Measurements from ENCODE around the gene EPG5.

Gene EPG5, protein sequence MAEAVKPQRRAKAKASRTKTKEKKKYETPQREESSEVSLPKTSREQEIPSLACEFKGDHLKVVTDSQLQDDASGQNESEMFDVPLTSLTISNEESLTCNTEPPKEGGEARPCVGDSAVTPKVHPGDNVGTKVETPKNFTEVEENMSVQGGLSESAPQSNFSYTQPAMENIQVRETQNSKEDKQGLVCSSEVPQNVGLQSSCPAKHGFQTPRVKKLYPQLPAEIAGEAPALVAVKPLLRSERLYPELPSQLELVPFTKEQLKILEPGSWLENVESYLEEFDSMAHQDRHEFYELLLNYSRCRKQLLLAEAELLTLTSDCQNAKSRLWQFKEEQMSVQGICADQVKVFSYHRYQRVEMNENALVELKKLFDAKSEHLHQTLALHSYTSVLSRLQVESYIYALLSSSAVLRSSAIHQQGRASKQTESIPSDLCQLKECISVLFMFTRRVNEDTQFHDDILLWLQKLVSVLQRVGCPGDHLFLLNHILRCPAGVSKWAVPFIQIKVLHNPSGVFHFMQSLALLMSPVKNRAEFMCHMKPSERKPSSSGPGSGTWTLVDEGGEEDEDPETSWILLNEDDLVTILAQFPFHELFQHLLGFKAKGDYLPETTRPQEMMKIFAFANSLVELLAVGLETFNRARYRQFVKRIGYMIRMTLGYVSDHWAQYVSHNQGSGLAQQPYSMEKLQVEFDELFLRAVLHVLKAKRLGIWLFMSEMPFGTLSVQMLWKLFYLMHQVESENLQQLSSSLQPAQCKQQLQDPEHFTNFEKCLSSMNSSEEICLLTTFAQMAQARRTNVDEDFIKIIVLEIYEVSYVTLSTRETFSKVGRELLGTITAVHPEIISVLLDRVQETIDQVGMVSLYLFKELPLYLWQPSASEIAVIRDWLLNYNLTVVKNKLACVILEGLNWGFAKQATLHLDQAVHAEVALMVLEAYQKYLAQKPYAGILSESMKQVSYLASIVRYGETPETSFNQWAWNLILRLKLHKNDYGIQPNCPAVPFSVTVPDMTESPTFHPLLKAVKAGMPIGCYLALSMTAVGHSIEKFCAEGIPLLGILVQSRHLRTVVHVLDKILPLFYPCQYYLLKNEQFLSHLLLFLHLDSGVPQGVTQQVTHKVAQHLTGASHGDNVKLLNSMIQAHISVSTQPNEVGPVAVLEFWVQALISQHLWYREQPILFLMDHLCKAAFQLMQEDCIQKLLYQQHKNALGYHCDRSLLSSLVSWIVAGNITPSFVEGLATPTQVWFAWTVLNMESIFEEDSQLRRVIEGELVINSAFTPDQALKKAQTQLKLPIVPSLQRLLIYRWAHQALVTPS (N-terminal part only)

DNA sequence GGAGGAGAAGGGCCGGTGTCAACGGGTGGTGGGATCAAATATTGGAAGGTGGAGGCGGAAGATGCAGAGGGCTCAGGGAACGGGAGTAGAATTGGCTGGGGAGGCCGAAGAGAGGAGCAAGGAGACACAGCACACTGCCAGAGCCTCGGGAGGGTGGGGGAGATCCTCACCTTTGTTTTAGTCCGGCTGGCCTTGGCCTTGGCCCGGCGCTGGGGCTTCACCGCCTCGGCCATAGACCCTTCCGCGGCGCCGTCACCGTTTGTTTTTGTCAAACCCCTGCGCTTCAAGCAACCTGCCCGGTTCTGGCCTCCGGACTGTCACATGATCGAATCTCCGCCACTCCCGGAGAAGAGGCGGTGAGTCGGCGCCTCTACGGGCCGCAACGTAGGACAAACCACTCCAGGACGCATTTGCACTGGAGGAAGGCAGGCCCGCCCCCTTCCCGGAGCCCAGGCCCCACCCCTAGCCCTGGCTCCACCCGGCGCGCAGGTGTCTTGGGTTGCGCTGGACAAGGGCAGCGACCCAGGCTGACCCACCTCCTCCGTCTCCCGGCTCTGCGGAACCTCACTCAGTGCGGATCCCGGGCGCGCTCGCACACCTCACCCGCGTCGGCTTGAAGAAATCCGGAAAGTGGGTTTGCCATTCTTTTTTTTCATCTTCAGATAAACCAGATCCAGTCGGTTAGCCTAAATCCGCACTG lies at the start of gene EPG5:
Gene EPG5 (minus strand): TSS at position 323 of the 700 bp plus-strand sequence. CDS start 90 bp downstream, at position 233.
- peaks cover 16% of the 10 kb centered on the region for H3K36me3 Mint-ChIP-seq (ENCODE audit: low read depth)
- peaks cover 6% of the 10 kb centered on the region for H3K27me3 Mint-ChIP-seq (ENCODE audit: low read depth)
- H3K4me1 Mint-ChIP-seq (ENCODE audit: low read depth), result peaks cover 28% of the 10 kb centered on the region
- H3K4me3 Mint-ChIP-seq, result peak within 1 kb of the TSS; percentile 93
- peak within 1 kb of the TSS; percentile 84 for H3K27ac Mint-ChIP-seq
- no peaks in the 10 kb centered on the region for H3K9me3 Mint-ChIP-seq

DNA sequence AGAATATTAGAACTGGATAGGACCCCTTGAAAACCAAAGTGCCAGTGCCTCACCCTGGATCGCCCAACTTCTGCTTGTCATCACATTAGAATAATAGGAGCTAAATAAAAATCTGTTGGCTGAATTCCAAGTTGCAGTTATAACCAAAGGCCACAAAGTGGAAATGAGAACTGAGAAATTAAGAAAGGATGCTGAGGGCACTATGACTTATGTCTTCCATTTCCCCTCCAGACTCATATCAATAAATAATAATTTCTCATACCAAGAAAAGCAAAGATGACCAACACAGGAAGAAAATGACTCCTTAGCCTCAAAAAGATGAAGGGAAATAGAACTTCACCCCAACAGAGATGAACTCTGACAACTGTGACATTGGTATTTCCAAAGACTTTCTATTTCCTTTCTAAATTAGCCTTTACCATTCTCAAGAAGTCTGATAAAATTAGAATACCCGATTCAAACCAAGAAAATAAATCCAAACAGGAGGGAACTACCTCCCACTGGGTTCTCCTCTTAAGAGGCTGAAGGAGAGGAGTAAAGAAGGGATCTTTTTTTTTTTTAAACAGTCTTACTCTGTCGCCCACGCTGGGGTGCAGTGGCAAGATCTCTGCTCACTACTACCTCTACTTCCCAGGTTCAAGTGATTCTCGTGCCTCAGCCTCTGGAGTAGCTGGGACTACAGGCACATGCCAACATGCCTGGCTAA lies 46.5 kb upstream of the EPG5 start:
- peaks cover 8% of the 10 kb centered on the region for H3K36me3 Mint-ChIP-seq (ENCODE audit: low read depth)
- no peaks in the 10 kb centered on the region for H3K9me3 Mint-ChIP-seq
- H3K4me1 Mint-ChIP-seq (ENCODE audit: low read depth), result peaks cover 5% of the 10 kb centered on the region
- no peak overlapping the region for H3K4me3 Mint-ChIP-seq
- no peaks in the 10 kb centered on the region for H3K27me3 Mint-ChIP-seq (ENCODE audit: low read depth)
- no peak overlapping the region for H3K27ac Mint-ChIP-seq

DNA sequence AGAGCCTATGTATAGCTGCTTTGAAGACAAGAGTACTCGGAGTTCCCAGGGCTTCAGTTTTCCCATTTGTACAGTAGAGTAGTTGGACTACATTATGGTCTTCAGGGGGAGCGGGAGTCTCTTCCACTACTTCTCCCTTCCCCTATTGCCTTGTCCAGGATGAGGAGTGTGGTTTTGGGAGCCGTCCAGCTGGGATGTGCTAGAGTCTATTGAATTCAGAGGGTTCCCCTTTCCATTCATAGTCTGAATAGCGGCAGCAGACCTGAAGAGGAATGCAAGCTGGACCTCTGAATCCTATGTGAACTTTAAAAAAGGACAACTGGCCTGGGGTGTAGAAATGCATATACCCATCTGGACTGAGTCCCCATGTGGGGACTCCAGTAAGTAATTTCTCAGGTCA lies 43.5 kb upstream of the EPG5 start:
- Mint-ChIP-seq H3K27ac (no peak overlapping the region), H3K4me3 (no peak overlapping the region), H3K36me3 (ENCODE audit: low read depth) (peaks cover 8% of the 10 kb centered on the region), H3K9me3 (no peaks in the 10 kb centered on the region), H3K27me3 (ENCODE audit: low read depth) (no peaks in the 10 kb centered on the region), H3K4me1 (ENCODE audit: low read depth) (peaks cover 5% of the 10 kb centered on the region)

DNA sequence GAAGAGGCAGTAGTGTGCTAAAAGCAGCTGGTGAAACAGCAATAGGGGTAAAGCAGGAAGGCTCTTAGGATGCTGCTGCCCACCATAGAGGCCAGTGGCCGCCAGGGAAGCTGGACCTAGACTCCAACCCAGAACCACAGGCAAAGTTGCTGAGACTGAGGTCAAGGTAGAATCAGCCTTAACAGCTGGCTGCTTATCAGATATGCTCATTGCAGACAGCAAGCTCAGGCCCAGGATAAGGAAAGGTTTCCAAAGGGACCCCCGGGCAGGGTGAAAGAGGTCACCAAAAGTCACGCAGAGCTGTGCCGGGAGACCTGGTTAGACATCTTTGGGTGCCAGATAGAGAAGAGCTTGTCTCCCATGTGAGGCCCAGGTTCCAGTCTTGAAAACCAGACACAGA lies 42.9 kb upstream of the EPG5 start:
- H3K4me1 Mint-ChIP-seq (ENCODE audit: low read depth), result peaks cover 5% of the 10 kb centered on the region
- no peaks in the 10 kb centered on the region for H3K9me3 Mint-ChIP-seq
- no peak overlapping the region for H3K4me3 Mint-ChIP-seq
- H3K27me3 Mint-ChIP-seq (ENCODE audit: low read depth), result no peaks in the 10 kb centered on the region
- peaks cover 8% of the 10 kb centered on the region for H3K36me3 Mint-ChIP-seq (ENCODE audit: low read depth)
- no peak overlapping the region for H3K27ac Mint-ChIP-seq

DNA sequence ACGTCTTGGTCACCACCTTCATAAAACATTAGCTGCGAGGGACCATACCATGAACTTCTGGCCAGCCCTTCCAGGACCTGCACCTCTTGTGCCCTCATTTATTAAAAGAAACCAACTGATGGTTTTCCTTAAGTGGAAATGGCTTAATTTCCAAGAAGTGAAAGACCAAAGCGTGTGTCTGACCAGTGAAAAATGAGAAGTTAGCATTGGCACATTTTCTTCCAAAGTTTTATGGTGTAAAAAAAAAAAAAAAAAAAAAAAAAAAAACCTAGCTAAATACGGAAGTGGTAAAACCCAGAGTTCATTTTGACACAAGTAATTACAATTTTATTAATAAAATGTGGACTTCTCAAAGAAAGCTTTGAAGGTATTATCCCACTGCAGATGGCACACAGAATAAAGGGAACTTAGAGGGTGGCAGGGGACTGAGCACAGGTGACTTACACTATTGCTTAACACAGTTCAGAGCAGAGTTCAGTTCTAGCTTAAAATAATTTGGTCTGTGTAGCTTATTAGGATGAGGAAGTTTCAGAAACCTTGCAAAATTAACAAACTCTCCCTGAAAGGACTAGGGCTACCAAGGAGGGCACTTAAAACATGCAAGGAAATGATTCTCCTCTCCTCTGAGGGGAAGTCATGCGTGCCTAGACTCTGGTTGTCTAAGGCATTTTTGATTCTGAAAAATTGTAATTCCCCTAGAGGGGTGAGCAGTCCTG lies 42.2 kb upstream of the EPG5 start:
- H3K27me3 Mint-ChIP-seq (ENCODE audit: low read depth), result no peaks in the 10 kb centered on the region
- peaks cover 8% of the 10 kb centered on the region for H3K36me3 Mint-ChIP-seq (ENCODE audit: low read depth)
- no peak overlapping the region for H3K4me3 Mint-ChIP-seq
- no peak overlapping the region for H3K27ac Mint-ChIP-seq
- peaks cover 5% of the 10 kb centered on the region for H3K4me1 Mint-ChIP-seq (ENCODE audit: low read depth)
- no peaks in the 10 kb centered on the region for H3K9me3 Mint-ChIP-seq

DNA sequence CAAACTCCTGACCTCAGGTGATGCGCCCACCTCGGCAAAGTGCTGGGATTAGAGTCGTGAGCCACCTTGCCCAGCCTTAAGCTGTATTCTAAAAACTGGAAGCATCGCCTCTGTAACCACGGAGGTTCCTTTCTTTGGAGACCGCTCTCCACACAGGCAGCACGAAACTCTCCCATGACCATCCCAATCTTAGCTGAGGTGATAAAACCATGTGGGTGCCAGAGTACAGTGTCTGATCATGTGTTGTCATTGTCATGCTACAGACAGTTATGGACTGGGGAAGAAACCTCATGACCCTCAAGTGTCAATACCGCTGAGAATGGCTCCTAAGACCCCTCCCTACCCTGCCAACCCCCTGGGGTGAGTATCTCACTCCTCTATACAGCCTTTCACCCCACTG lies 41.4 kb upstream of the EPG5 start:
- Mint-ChIP-seq H3K4me1 (ENCODE audit: low read depth) (peaks cover 2% of the 10 kb centered on the region), H3K36me3 (ENCODE audit: low read depth) (peaks cover 8% of the 10 kb centered on the region), H3K27ac (no peak overlapping the region), H3K27me3 (ENCODE audit: low read depth) (no peaks in the 10 kb centered on the region), H3K4me3 (no peak overlapping the region), H3K9me3 (no peaks in the 10 kb centered on the region)

DNA sequence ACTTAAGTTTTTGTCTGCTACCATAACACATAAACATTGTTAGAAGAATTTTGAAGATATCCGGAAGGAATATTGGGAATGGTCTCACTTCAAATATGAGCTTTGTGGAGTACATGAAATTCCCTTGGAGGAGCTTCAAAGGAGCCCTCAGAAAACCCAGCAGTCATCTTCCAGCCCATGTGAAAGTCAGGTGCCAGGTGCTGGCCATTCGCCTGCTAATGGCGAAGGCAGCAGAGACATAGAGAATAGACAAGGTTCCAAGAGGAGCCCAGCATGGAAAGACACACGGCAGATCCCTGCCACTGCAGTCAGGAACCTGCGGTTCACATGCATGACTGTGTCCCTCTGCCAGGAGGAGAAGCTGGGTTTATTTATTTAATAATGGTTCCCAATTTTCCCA lies 40.0 kb upstream of the EPG5 start:
- peaks cover 3% of the 10 kb centered on the region for H3K9me3 Mint-ChIP-seq
- H3K27me3 Mint-ChIP-seq (ENCODE audit: low read depth), result peaks cover 8% of the 10 kb centered on the region
- H3K4me3 Mint-ChIP-seq, result no peak overlapping the region
- H3K27ac Mint-ChIP-seq, result no peak overlapping the region
- peaks cover 8% of the 10 kb centered on the region for H3K36me3 Mint-ChIP-seq (ENCODE audit: low read depth)
- no peaks in the 10 kb centered on the region for H3K4me1 Mint-ChIP-seq (ENCODE audit: low read depth)

DNA sequence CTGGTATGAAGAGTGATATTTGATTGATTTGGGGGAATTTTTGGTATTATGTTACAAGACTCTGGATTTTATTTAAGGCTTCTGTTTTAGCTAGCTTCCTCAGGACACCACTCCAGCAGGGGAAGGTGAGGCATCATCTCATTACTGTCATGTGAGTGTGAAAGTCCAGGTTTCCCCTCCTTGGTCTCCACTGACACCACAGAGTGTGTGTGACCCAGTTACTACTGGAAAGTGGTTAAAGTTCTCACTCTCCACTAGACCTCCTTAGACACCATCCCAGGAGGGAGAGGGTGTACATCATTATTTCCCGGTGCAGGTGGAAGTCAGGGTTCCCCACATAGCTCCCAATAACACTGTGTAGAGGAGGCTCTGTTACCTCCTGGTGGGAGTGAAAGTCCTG lies 35.8 kb upstream of the EPG5 start:
- Mint-ChIP-seq H3K27me3 (ENCODE audit: low read depth) (peaks cover 11% of the 10 kb centered on the region), H3K27ac (no peak overlapping the region), H3K4me1 (ENCODE audit: low read depth) (peaks cover 20% of the 10 kb centered on the region), H3K9me3 (peaks cover 6% of the 10 kb centered on the region), H3K36me3 (ENCODE audit: low read depth) (no peaks in the 10 kb centered on the region), H3K4me3 (no peak overlapping the region)

DNA sequence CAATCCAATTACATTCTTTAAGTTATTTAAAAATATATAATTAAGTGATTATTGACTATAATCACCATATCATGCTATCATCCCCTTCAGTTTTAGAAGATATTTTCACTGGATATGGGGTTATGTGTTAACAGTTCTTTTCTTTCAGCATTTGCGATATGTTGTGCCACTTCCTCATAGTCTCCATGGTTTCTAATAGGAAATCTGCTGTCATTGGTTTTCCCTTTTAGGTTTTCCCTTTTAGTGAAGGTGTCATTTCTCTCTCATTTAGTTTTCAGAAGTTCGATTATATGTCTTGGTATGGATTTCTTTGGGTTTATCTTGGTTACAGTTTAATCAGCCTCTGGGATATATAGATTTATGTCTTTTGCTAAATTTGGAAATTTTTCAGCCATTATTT lies 34.8 kb upstream of the EPG5 start:
- Mint-ChIP-seq H3K4me3 (no peak overlapping the region), H3K27ac (no peak overlapping the region), H3K27me3 (ENCODE audit: low read depth) (peaks cover 11% of the 10 kb centered on the region), H3K36me3 (ENCODE audit: low read depth) (no peaks in the 10 kb centered on the region), H3K4me1 (ENCODE audit: low read depth) (peaks cover 23% of the 10 kb centered on the region), H3K9me3 (peaks cover 6% of the 10 kb centered on the region)

DNA sequence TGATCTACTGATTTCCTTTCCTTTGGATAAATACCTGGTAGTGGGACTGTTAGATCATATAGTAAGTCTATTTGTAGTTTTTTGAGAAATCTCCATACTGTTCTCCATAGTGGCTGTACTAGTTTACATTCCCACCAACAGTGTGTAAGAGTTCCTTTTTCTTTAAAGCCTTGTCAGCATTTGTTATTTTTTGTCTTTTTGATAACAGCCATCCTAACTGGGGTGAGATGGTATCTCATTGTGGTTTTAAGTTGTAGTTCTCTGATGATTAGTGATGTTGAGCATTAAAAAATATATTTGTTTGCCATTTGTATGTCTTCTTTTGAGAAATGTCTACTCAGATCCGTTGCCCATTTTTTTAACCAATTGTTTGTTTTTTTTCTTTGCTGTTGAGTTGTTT lies 33.9 kb upstream of the EPG5 start:
- Mint-ChIP-seq H3K4me1 (ENCODE audit: low read depth) (peaks cover 23% of the 10 kb centered on the region), H3K9me3 (peaks cover 6% of the 10 kb centered on the region), H3K27me3 (ENCODE audit: low read depth) (peaks cover 11% of the 10 kb centered on the region), H3K4me3 (no peak overlapping the region), H3K36me3 (ENCODE audit: low read depth) (no peaks in the 10 kb centered on the region), H3K27ac (no peak overlapping the region)

DNA sequence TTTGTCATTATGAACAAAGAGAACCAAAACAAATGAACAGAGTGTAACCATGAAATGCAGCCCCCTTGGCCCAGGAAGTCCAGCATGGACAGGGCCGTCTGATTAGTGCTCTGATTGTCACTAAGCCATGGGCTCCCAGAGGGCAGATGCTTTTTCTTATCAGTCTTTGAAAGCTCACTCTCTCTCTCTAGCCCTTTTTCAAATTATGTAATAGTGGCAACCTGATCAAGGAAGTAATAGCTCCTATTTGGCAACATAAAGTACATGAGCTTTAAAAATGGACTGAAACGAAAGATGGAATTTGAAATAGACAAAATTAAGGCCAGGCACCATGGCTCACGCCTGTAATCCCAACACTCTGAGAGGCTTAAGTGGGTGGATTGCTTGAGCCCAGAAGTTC lies 32.4 kb upstream of the EPG5 start:
- Mint-ChIP-seq H3K36me3 (ENCODE audit: low read depth) (peaks cover 3% of the 10 kb centered on the region), H3K4me1 (ENCODE audit: low read depth) (peaks cover 26% of the 10 kb centered on the region), H3K4me3 (no peak overlapping the region), H3K9me3 (peaks cover 6% of the 10 kb centered on the region), H3K27me3 (ENCODE audit: low read depth) (peaks cover 16% of the 10 kb centered on the region), H3K27ac (no peak overlapping the region)

DNA sequence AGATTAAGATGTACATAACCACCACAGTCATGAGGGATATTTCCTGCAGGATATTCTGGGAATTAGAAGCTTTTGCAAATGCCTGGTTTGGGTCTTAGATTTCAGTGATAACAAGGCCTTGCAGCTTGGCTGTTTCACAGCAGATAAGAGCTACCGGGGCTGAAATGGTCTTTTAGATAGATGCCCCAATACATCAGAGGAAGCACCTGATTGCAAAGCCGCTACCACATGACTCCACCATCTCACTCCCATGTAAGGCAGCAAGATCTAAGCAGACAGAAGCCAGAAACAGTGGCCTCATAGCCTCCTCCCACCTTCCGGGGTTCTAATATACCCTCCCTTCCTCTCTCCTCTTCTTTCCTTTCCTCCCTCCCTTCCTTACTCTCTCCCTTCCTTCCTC lies 31.1 kb upstream of the EPG5 start:
- Mint-ChIP-seq H3K9me3 (peaks cover 6% of the 10 kb centered on the region), H3K27me3 (ENCODE audit: low read depth) (peaks cover 16% of the 10 kb centered on the region), H3K4me1 (ENCODE audit: low read depth) (peaks cover 26% of the 10 kb centered on the region), H3K27ac (peak overlapping the region; percentile 16), H3K4me3 (peak overlapping the region; percentile 22), H3K36me3 (ENCODE audit: low read depth) (peaks cover 5% of the 10 kb centered on the region)

DNA sequence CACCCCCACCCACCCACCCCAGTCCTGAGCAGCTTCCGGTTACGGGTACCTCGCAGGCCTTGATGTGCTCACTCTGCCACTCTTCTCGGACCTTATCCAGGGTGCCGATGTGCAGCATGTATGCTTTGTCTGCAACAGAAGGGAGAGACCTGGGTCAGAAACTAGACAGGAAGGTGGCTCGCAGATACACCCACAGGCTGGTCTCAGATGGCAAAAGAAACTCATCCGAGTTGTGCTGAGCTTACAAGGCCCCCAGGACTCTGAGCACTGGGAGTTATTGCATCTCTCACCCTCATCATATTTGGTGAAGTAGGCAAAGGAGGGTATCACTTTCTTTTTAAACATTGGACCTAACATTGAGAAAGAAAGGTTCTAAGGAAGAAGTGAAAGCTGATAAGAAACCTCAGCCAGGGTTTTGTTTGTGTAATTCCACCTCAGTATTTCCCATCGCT lies 30.6 kb upstream of the EPG5 start:
- peaks cover 14% of the 10 kb centered on the region for H3K27me3 Mint-ChIP-seq (ENCODE audit: low read depth)
- peaks cover 26% of the 10 kb centered on the region for H3K4me1 Mint-ChIP-seq (ENCODE audit: low read depth)
- peaks cover 5% of the 10 kb centered on the region for H3K36me3 Mint-ChIP-seq (ENCODE audit: low read depth)
- H3K4me3 Mint-ChIP-seq, result peak overlapping the region; percentile 51
- peak overlapping the region; percentile 62 for H3K27ac Mint-ChIP-seq
- peaks cover 6% of the 10 kb centered on the region for H3K9me3 Mint-ChIP-seq

All from T-helper 1 cell treated with Interleukin-12 subunit alpha and Interleukin-12 subunit beta and Interleukin-4 antibody, amounts not matched to agents 30 μg/mL and 1 μg/mL, for 36 hours (primary cell).